Endothelial cell of umbilical vein (primary cell): Measurements from ENCODE around the gene PLXNB3. TPM values are rescaled to one million over a fixed set of nuclear protein-coding genes. Genes with fewer than 3 reads are reported as not detected.
A peak's percentile ranks its signal among the peaks of the same experiment; 100 is the strongest.

Experiments used
- BruUV-seq: library from RNA; stranded (reverse); fragments of 400-500 nt; replicated peaks from 2 replicates; lab custom pipeline; 2021; lab: Mats Ljungman, UMichigan
- CTCF ChIA-PET: fragments of 300-600, 350-600 bp; sonication (Branson Sonifier 250); formaldehyde crosslinking; loops from one replicate; lab custom pipeline; 2021; ENCODE audit warnings: antibody characterized with exemption, inconsistent platforms; lab: Charles Lee
- POLR2A ChIA-PET: fragments of 300-600, 350-600 bp; sonication (Branson Sonifier 250); formaldehyde crosslinking; loops from one replicate; lab custom pipeline; 2021; ENCODE audit warnings: antibody characterized with exemption, inconsistent platforms; lab: Charles Lee
- DNase-seq: peaks from one replicate; pipeline ENCODE4 v3.0.0-alpha.2; 2011; ENCODE audit warnings: low read depth, low spot score
- FAIRE-seq: peaks from 2 replicates; lab custom pipeline; 2011; peaks lifted over from hg19 to GRCh38; lab: Jason Lieb, UNC
- H2AFZ ChIP-seq: 2 replicates; pipeline ENCODE4 v1.6.0; 2012; ENCODE audit warnings: low read depth, low read length, control low read depth, inconsistent platforms
- H3K27ac ChIP-seq: 2 replicates; pipeline ENCODE4 v1.5.1; 2011; ENCODE audit warnings: low read depth, mild to moderate bottlenecking, control low read depth, low read length, moderate library complexity; ENCODE audit not compliant: insufficient read depth
- H3K27me3 ChIP-seq, 2 experiments: 2 replicates each; pipeline versions ENCODE4 v1.6.0 to v1.6.1; 2011; ENCODE audit warnings: low read length in 2 of 2, mixed read lengths in 1 of 2; ENCODE audit not compliant: control insufficient read depth in 2 of 2, insufficient read depth in 2 of 2
- H3K36me3 ChIP-seq, 2 experiments: 2 replicates in 1 of 2; 3 replicates in 1 of 2; pipeline ENCODE4 v1.5.1; 2011; ENCODE audit warnings: low read length in 2 of 2, mild to moderate bottlenecking in 1 of 2, moderate library complexity in 1 of 2; ENCODE audit not compliant: control insufficient read depth in 2 of 2, insufficient read depth in 2 of 2; ENCODE audit errors: extremely low read depth in 1 of 2
- H3K4me1 ChIP-seq: 3 replicates; pipeline ENCODE4 v1.5.1; 2011; ENCODE audit warnings: mild to moderate bottlenecking, low read length; ENCODE audit not compliant: control insufficient read depth, insufficient read depth; ENCODE audit errors: extremely low read depth
- H3K4me2 ChIP-seq: 2 replicates; pipeline ENCODE4 v1.6.1; 2011; ENCODE audit warnings: low read length, control low read depth, mixed read lengths; ENCODE audit not compliant: insufficient read depth
- H3K4me3 ChIP-seq, 3 experiments: fragments of 200-600 bp in 1 of 3; sonication (generic), shearing (Covaris generic) in 1 of 3; replicated peaks in 1 of 3; 2 replicates each; pipeline ENCODE4 v1.5.1; 2011 to 2016; ENCODE audit warnings: control low read depth in 3 of 3, low read length in 3 of 3, mild to moderate bottlenecking in 2 of 3, inconsistent platforms in 1 of 3, low read depth in 1 of 3, moderate library complexity in 1 of 3; ENCODE audit not compliant: insufficient read depth in 1 of 3
- H3K79me2 ChIP-seq: 2 replicates; pipeline ENCODE4 v1.6.0; 2012; ENCODE audit warnings: low read length, inconsistent platforms; ENCODE audit not compliant: control insufficient read depth, insufficient read depth
- H3K9ac ChIP-seq: replicated peaks from 2 replicates; pipeline ENCODE3; 2011; ENCODE audit warnings: low read length, control low read depth; ENCODE audit not compliant: insufficient read depth; ENCODE audit errors: extremely low read depth
- H3K9me1 ChIP-seq: replicated peaks from 3 replicates; pipeline ENCODE4 v1.6.0; 2011; ENCODE audit warnings: mild to moderate bottlenecking, low read length; ENCODE audit not compliant: control insufficient read depth, insufficient read depth; ENCODE audit errors: extremely low read depth
- H3K9me3 ChIP-seq: replicated peaks from 2 replicates; pipeline ENCODE4 v1.5.1; 2012; ENCODE audit warnings: low read length, inconsistent platforms; ENCODE audit not compliant: control insufficient read depth, insufficient read depth
- H4K20me1 ChIP-seq: replicated peaks from 2 replicates; pipeline ENCODE3; 2011; ENCODE audit warnings: mild to moderate bottlenecking, low read length; ENCODE audit not compliant: control insufficient read depth, insufficient read depth; ENCODE audit errors: extremely low read depth
- EZH2 ChIP-seq: IDR thresholded peaks from 2 replicates; pipeline ENCODE4 v1.6.1; 2012; ENCODE audit warnings: borderline replicate concordance, low read depth, mild to moderate bottlenecking, moderate library complexity, low read length, inconsistent platforms; ENCODE audit not compliant: severe bottlenecking
- FOS ChIP-seq: IDR thresholded peaks from 2 replicates; pipeline ENCODE4 v1.6.1; 2011; ENCODE audit warnings: mild to moderate bottlenecking, low read length, moderate library complexity, borderline replicate concordance; ENCODE audit not compliant: insufficient read depth
- GATA2 ChIP-seq: IDR thresholded peaks from 2 replicates; pipeline ENCODE4 v1.7.0; 2011; ENCODE audit warnings: low read depth, mild to moderate bottlenecking, moderate library complexity, mixed read lengths, low read length; ENCODE audit not compliant: insufficient read length, insufficient read depth
- JUN ChIP-seq: IDR thresholded peaks from 2 replicates; pipeline ENCODE4 v1.6.1; 2011; ENCODE audit warnings: borderline replicate concordance, low read depth; ENCODE audit not compliant: insufficient read length, insufficient read depth
- MYC ChIP-seq: IDR thresholded peaks from one replicate; pipeline ENCODE4 v1.6.1; 2011; ENCODE audit warnings: mild to moderate bottlenecking, low read depth, low read length
- POLR2A ChIP-seq: IDR thresholded peaks from 2 replicates; pipeline ENCODE4 v1.6.1; 2012; ENCODE audit warnings: low read depth, mild to moderate bottlenecking, control low read depth, low read length
- dilution Hi-C: fragments of 300-500 bp; cut with MboI; formaldehyde crosslinking; loops from one replicate; pipeline ENCODE4 v1.15.0; 2019; ENCODE audit warnings: low sequenced_read_pairs; ENCODE audit not compliant: extremely low pct_ligation_motif_present
- intact Hi-C: fragments of 100-400 bp; cut with micrococcal nuclease; formaldehyde crosslinking; loops from one replicate; pipeline ENCODE4 v1.10.0; 2022
- polyA plus RNA-seq, 4 experiments: library from polyadenylated mRNA; depleted of rRNA in 3 of 4; stranded (reverse) in 3 of 4; unstranded in 1 of 4; fragments of >200 nt; gene quantifications; 2 replicates each; pipeline versions ENCODE4 v1.2.1 to v1.2.3, GENCODE V29; 2011 to 2012; ENCODE audit warnings: missing spikeins in 1 of 4
- total RNA-seq: library from RNA; stranded (reverse); gene quantifications from 2 replicates; pipeline ENCODE4 v1.2.3, GENCODE V29; 2021
- TF ChIP-seq, protein P1 (sequence below): IDR thresholded peaks from 2 replicates; pipeline ENCODE4 v1.6.1; 2011; ENCODE audit not compliant: insufficient read depth, insufficient read length
- TF ChIP-seq, protein P2 (sequence below), 2 donors: IDR thresholded peaks; 1 replicate in 1 of 2; 2 replicates in 1 of 2; pipeline ENCODE4 v1.5.1; 2011; ENCODE audit warnings: low read length in 2 of 2, mild to moderate bottlenecking in 2 of 2, moderate library complexity in 2 of 2, control low read depth in 1 of 2, inconsistent platforms in 1 of 2, low read depth in 1 of 2; ENCODE audit not compliant: insufficient read depth in 1 of 2; ENCODE audit errors: extremely low read depth in 1 of 2

Gene PLXNB3
- total and polyA plus RNA-seq, 2 donors (not counting 3 experiments of a cell fraction or from before 2014, with no cell fraction given), result 19.0 to 31.4 TPM

DNA sequence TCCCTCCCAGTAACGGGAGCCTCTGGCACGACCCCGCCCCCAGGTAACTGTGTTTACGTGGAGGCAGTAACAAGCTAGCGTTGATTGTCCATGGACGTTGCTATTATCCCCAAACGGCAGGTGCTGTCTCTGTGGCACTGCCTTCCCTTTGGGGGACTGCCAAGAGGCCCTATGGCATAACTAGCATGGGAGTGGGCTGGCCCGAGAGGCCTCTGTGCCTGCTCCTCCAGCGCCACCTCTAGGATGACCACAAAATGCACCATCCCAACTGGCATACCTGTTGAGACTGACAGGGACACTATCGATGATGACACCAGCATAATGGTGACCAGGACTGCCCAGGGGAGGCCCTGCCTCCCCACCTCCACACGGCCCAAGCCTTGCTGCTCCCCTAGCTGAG, 18.3 kb downstream of the PLXNB3 start:
- POLR2A ChIA-PET, result no interaction called here
- Histone ChIP-seq H4K20me1 (no peaks in the 10 kb centered on the region), H3K36me3 (peaks cover 0 to 8% of the 10 kb centered on the region in 2 experiments), H3K4me3 (no peak overlapping the region), H3K9me1 (no peaks in the 10 kb centered on the region), H2AFZ (no peak overlapping the region), H3K4me2 (no peak overlapping the region), H3K4me1 (no peaks in the 10 kb centered on the region), H3K79me2 (no peaks in the 10 kb centered on the region), H3K9me3 (no peaks in the 10 kb centered on the region), H3K27ac (no peak overlapping the region), H3K27me3 (no peaks in the 10 kb centered on the region), H3K9ac (no peak overlapping the region)
- no peak for DNase-seq
- dilution Hi-C loops (no loop called here), intact Hi-C loops (no loop called here)
- FAIRE-seq, result no peak
- BruUV-seq, result no TSS peak
- TF ChIP-seq MYC (no peak), JUN (no peak), FOS (no peak), EZH2 (no peak), GATA2 (no peak), POLR2A (no peak)
- TF ChIP-seq, protein P1, sequence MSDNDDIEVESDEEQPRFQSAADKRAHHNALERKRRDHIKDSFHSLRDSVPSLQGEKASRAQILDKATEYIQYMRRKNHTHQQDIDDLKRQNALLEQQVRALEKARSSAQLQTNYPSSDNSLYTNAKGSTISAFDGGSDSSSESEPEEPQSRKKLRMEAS, result no peak
- TF ChIP-seq, protein P2, sequence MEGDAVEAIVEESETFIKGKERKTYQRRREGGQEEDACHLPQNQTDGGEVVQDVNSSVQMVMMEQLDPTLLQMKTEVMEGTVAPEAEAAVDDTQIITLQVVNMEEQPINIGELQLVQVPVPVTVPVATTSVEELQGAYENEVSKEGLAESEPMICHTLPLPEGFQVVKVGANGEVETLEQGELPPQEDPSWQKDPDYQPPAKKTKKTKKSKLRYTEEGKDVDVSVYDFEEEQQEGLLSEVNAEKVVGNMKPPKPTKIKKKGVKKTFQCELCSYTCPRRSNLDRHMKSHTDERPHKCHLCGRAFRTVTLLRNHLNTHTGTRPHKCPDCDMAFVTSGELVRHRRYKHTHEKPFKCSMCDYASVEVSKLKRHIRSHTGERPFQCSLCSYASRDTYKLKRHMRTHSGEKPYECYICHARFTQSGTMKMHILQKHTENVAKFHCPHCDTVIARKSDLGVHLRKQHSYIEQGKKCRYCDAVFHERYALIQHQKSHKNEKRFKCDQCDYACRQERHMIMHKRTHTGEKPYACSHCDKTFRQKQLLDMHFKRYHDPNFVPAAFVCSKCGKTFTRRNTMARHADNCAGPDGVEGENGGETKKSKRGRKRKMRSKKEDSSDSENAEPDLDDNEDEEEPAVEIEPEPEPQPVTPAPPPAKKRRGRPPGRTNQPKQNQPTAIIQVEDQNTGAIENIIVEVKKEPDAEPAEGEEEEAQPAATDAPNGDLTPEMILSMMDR (IDR thresholded peaks at IDR 0.05; ENCODE audit: extremely low read depth in 1 of 2, insufficient read depth in 1 of 2, low read depth in 1 of 2, low read length in 2 of 2), result peak in 1 of 2 donors; percentile 2
- CTCF ChIA-PET, result interaction anchor here (1.0 to 1.2 kb wide), 2 partner anchors 11 to 95 kb away, joined by 3 read pairs; partner anchors contain the start of gene SLC6A8
